Activated T-cell treated with anti-CD3 and anti-CD28 coated beads, Interleukin-2, amount 50 U/mL, for 1 hour (primary cell): Measurements from ENCODE around the gene GRK4.

Experiments
- DNase-seq: peaks from one replicate; pipeline ENCODE4 v3.0.0-alpha.2; 2020

Gene GRK4

GRCh38 chr4:3074846-3075651 lies 111.7 kb downstream of the GRK4 start:
- no peak for DNase-seq

GRCh38 chr4:3075652-3075981 lies 112.2 kb downstream of the GRK4 start:
- no peak for DNase-seq

GRCh38 chr4:3077796-3078195 lies 114.4 kb downstream of the GRK4 start:
- no peak for DNase-seq

- DNase-seq = no peak
Measured at GRCh38 chr4:3079694-3080123, 116.3 kb downstream of the GRK4 start.

GRCh38 chr4:3082925-3083515 lies 119.6 kb downstream of the GRK4 start:
- DNase-seq = no peak

GRCh38 chr4:3083732-3084131 lies 120.4 kb downstream of the GRK4 start:
- DNase-seq = no peak

GRCh38 chr4:3085948-3086670 lies 122.7 kb downstream of the GRK4 start:
- DNase-seq = no peak

GRCh38 chr4:3087115-3087797 lies 123.9 kb downstream of the GRK4 start:
- no peak for DNase-seq
